IPS-20b (cell line): ENCODE measurements around the gene SLC18A3.

Experiments used
- H3K27ac ChIP-seq: one replicate; pipeline ENCODE4 v1.5.1; 2013; ENCODE audit warnings: low read length
- H3K27me3 ChIP-seq: 2 replicates; pipeline ENCODE4 v1.6.1; 2013; ENCODE audit warnings: mild to moderate bottlenecking, low read length, inconsistent platforms; ENCODE audit not compliant: insufficient read depth
- H3K36me3 ChIP-seq: 2 replicates; pipeline ENCODE4 v1.6.1; 2013; ENCODE audit warnings: low read depth, mild to moderate bottlenecking, inconsistent platforms, low read length, moderate library complexity; ENCODE audit not compliant: insufficient read depth
- H3K4me1 ChIP-seq: 2 replicates; pipeline ENCODE4 v1.6.1; 2013; ENCODE audit warnings: mild to moderate bottlenecking, control low read depth, inconsistent platforms, low read length, moderate library complexity; ENCODE audit not compliant: insufficient read depth
- H3K4me3 ChIP-seq: 2 replicates; pipeline ENCODE4 v1.5.1; 2013; ENCODE audit warnings: mild to moderate bottlenecking, low read length, inconsistent platforms
- H3K9ac ChIP-seq: 2 replicates; pipeline ENCODE4 v1.6.1; 2013; ENCODE audit warnings: low read depth, mild to moderate bottlenecking, inconsistent platforms, low read length, moderate library complexity
- H3K9me3 ChIP-seq: 2 replicates; pipeline ENCODE4 v1.6.1; 2013; ENCODE audit warnings: mild to moderate bottlenecking, low read depth, low read length, inconsistent platforms; ENCODE audit not compliant: insufficient read depth

SLC18A3 gene

GRCh38 chr10:49579621-49580020 lies 30.5 kb upstream of the SLC18A3 start:
- Histone ChIP-seq H3K9me3 (no peaks in the 10 kb centered on the region), H3K27me3 (no peaks in the 10 kb centered on the region), H3K27ac (no peak overlapping the region), H3K36me3 (no peaks in the 10 kb centered on the region), H3K4me3 (no peak overlapping the region), H3K4me1 (no peaks in the 10 kb centered on the region), H3K9ac (no peak overlapping the region)

- no peaks in the 10 kb centered on the region for H3K27me3 ChIP-seq
- no peak overlapping the region for H3K27ac ChIP-seq
- H3K36me3 ChIP-seq, result no peaks in the 10 kb centered on the region
- no peaks in the 10 kb centered on the region for H3K4me1 ChIP-seq
- H3K9me3 ChIP-seq, result no peaks in the 10 kb centered on the region
- no peak overlapping the region for H3K4me3 ChIP-seq
- no peak overlapping the region for H3K9ac ChIP-seq
Observed at GRCh38 chr10:49585387-49585786, 24.7 kb upstream of the SLC18A3 start.

GRCh38 chr10:49587981-49588380 lies 22.1 kb upstream of the SLC18A3 start:
- H3K9me3 ChIP-seq, result no peaks in the 10 kb centered on the region
- H3K9ac ChIP-seq, result no peak overlapping the region
- no peak overlapping the region for H3K4me3 ChIP-seq
- no peaks in the 10 kb centered on the region for H3K36me3 ChIP-seq
- H3K4me1 ChIP-seq, result no peaks in the 10 kb centered on the region
- no peak overlapping the region for H3K27ac ChIP-seq
- no peaks in the 10 kb centered on the region for H3K27me3 ChIP-seq

- Histone ChIP-seq H3K9me3 (no peaks in the 10 kb centered on the region), H3K36me3 (no peaks in the 10 kb centered on the region), H3K27ac (no peak overlapping the region), H3K4me1 (no peaks in the 10 kb centered on the region), H3K27me3 (peaks cover 14% of the 10 kb centered on the region; the same call in 1 of the 2 replicates), H3K9ac (no peak overlapping the region), H3K4me3 (no peak overlapping the region)
Observed at GRCh38 chr10:49592726-49593563, 17.2 kb upstream of the SLC18A3 start.

GRCh38 chr10:49593564-49593875 lies 16.6 kb upstream of the SLC18A3 start:
- Histone ChIP-seq H3K9me3 (no peaks in the 10 kb centered on the region), H3K4me1 (no peaks in the 10 kb centered on the region), H3K9ac (no peak overlapping the region), H3K4me3 (no peak overlapping the region), H3K27ac (no peak overlapping the region), H3K36me3 (no peaks in the 10 kb centered on the region), H3K27me3 (peaks cover 14% of the 10 kb centered on the region; the same call in 1 of the 2 replicates)

GRCh38 chr10:49593998-49594397 lies 16.1 kb upstream of the SLC18A3 start:
- Histone ChIP-seq H3K4me1 (no peaks in the 10 kb centered on the region), H3K9ac (no peak overlapping the region), H3K4me3 (no peak overlapping the region), H3K36me3 (no peaks in the 10 kb centered on the region), H3K27me3 (peaks cover 14% of the 10 kb centered on the region; the same call in 1 of the 2 replicates), H3K27ac (no peak overlapping the region), H3K9me3 (no peaks in the 10 kb centered on the region)

GRCh38 chr10:49594594-49594993 lies 15.5 kb upstream of the SLC18A3 start:
- Histone ChIP-seq H3K4me3 (no peak overlapping the region), H3K4me1 (no peaks in the 10 kb centered on the region), H3K9me3 (no peaks in the 10 kb centered on the region), H3K9ac (no peak overlapping the region), H3K27ac (no peak overlapping the region), H3K27me3 (peaks cover 14% of the 10 kb centered on the region), H3K36me3 (no peaks in the 10 kb centered on the region)

- no peaks in the 10 kb centered on the region for H3K9me3 ChIP-seq
- H3K4me1 ChIP-seq, result no peaks in the 10 kb centered on the region
- no peak overlapping the region for H3K27ac ChIP-seq
- H3K27me3 ChIP-seq, result peaks cover 14% of the 10 kb centered on the region
- H3K36me3 ChIP-seq, result no peaks in the 10 kb centered on the region
- H3K9ac ChIP-seq, result no peak overlapping the region
- no peak overlapping the region for H3K4me3 ChIP-seq
Observed at GRCh38 chr10:49595003-49595712, 15.0 kb upstream of the SLC18A3 start.

GRCh38 chr10:49595713-49596492 lies 14.2 kb upstream of the SLC18A3 start:
- no peak overlapping the region for H3K27ac ChIP-seq
- no peak overlapping the region for H3K4me3 ChIP-seq
- H3K27me3 ChIP-seq, result peaks cover 14% of the 10 kb centered on the region
- no peak overlapping the region for H3K9ac ChIP-seq
- H3K9me3 ChIP-seq, result no peaks in the 10 kb centered on the region
- no peaks in the 10 kb centered on the region for H3K4me1 ChIP-seq
- no peaks in the 10 kb centered on the region for H3K36me3 ChIP-seq

GRCh38 chr10:49596493-49596809 lies 13.7 kb upstream of the SLC18A3 start:
- Histone ChIP-seq H3K27me3 (peaks cover 14% of the 10 kb centered on the region), H3K27ac (no peak overlapping the region), H3K4me1 (no peaks in the 10 kb centered on the region), H3K9me3 (no peaks in the 10 kb centered on the region), H3K4me3 (no peak overlapping the region), H3K36me3 (no peaks in the 10 kb centered on the region), H3K9ac (no peak overlapping the region)

- Histone ChIP-seq H3K9me3 (no peaks in the 10 kb centered on the region), H3K4me1 (no peaks in the 10 kb centered on the region), H3K36me3 (no peaks in the 10 kb centered on the region), H3K9ac (no peak overlapping the region), H3K4me3 (no peak overlapping the region), H3K27me3 (peaks cover 14% of the 10 kb centered on the region), H3K27ac (no peak overlapping the region)
Observed at GRCh38 chr10:49596836-49597235, 13.3 kb upstream of the SLC18A3 start.
